Measurements from ENCODE around the gene C5. TPM values are rescaled to one million over a fixed set of nuclear protein-coding genes. Genes with fewer than 3 reads are reported as not detected.

The C5 gene
- total RNA-seq, 1 experiment from 2014 or later, result 0.74 TPM

DNA sequence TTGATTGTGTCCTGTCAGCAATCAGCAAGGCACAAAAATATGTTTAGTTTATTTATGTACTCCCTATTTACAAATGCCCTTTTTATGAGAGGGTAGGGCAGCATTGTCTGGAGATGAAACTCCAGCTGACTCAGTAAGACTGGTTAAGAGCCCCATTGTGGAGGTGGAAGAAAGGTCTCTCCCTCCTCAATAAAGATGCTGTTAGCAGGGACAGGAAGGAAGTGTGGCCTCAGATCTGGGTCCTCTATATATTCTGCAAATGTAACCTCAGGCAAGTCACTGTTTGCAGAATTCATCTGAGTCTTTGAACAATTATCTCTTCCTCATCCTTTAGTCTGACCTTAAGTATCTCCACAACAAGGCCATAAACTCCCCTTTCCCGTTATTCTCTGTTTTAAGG, 75.2 kb downstream of the C5 start:
- H2BK12ac ChIP-seq (ENCODE audit: insufficient read length, low read depth, low read length), result no peak overlapping the region
- H2BK15ac ChIP-seq (ENCODE audit: low read depth, low read length), result no peak overlapping the region
- no peak overlapping the region for H2AK5ac ChIP-seq (ENCODE audit: insufficient read length, low read length)
- H3K79me2 ChIP-seq (ENCODE audit: insufficient read depth, low read length), result no peaks in the 10 kb centered on the region
- no peak overlapping the region for H3K4ac ChIP-seq (ENCODE audit: low read depth, low read length)
- H2BK120ac ChIP-seq (ENCODE audit: low read depth, low read length, poor library complexity, severe bottlenecking), result no peak overlapping the region
- no peak overlapping the region for H3K56ac ChIP-seq (ENCODE audit: insufficient read length, low read depth, low read length)
- H3K4me1 ChIP-seq (ENCODE audit: insufficient read depth, low read length), result no peaks in the 10 kb centered on the region
- DNase-seq, result no peak
- H3K27me3 ChIP-seq (ENCODE audit: insufficient read depth, low read length), result no peaks in the 10 kb centered on the region
- H3K36me3 Mint-ChIP-seq (ENCODE audit: insufficient read depth in 1 of 3, low read depth in 3 of 3), result no peaks in the 10 kb centered on the region
- H3K18ac ChIP-seq (ENCODE audit: insufficient read length, low read depth, low read length), result no peak overlapping the region
- peaks cover 2 to 6% of the 10 kb centered on the region in 2 experiments; a peak in 2 of 4 replicates for H3K4me1 Mint-ChIP-seq
- no peak overlapping the region for H4K8ac ChIP-seq (replicated peaks; ENCODE audit: insufficient read length, low read depth, low read length)
- H2BK20ac ChIP-seq (ENCODE audit: low read depth, low read length, poor library complexity, severe bottlenecking), result no peak overlapping the region
- no peaks in the 10 kb centered on the region for H3K9me3 ChIP-seq (ENCODE audit: control insufficient read depth, low read depth, low read length)
- no peak overlapping the region for H3K4me2 ChIP-seq (ENCODE audit: insufficient read depth, insufficient read length, low read length)
- no peak overlapping the region for H3K14ac ChIP-seq (ENCODE audit: insufficient read depth, low read length)
- TF ChIP-seq, protein P1, sequence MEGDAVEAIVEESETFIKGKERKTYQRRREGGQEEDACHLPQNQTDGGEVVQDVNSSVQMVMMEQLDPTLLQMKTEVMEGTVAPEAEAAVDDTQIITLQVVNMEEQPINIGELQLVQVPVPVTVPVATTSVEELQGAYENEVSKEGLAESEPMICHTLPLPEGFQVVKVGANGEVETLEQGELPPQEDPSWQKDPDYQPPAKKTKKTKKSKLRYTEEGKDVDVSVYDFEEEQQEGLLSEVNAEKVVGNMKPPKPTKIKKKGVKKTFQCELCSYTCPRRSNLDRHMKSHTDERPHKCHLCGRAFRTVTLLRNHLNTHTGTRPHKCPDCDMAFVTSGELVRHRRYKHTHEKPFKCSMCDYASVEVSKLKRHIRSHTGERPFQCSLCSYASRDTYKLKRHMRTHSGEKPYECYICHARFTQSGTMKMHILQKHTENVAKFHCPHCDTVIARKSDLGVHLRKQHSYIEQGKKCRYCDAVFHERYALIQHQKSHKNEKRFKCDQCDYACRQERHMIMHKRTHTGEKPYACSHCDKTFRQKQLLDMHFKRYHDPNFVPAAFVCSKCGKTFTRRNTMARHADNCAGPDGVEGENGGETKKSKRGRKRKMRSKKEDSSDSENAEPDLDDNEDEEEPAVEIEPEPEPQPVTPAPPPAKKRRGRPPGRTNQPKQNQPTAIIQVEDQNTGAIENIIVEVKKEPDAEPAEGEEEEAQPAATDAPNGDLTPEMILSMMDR (conservative IDR thresholded peaks at IDR 0.05), result no peak
- H3K27ac ChIP-seq (ENCODE audit: insufficient read length, low read depth, low read length), result no peak overlapping the region
- H2AFZ ChIP-seq (ENCODE audit: low read length), result no peak overlapping the region
- no peak overlapping the region for H3T11ph ChIP-seq (ENCODE audit: low read length)
- H4K91ac ChIP-seq (ENCODE audit: insufficient read length, low read depth, low read length), result no peak overlapping the region
- peaks cover 2% of the 10 kb centered on the region for H3K27me3 Mint-ChIP-seq (ENCODE audit: low read depth)
- no peak overlapping the region for H3K9ac ChIP-seq (ENCODE audit: extremely low read depth, insufficient read length, low read length)
- no peaks in the 10 kb centered on the region for H3K79me1 ChIP-seq (ENCODE audit: insufficient read depth, low read depth, low read length, poor library complexity, severe bottlenecking)
- no peak overlapping the region for H2BK5ac ChIP-seq (ENCODE audit: insufficient read length, low read length)
- H3K9me3 Mint-ChIP-seq, result no peaks in the 10 kb centered on the region
- no peak overlapping the region for H4K5ac ChIP-seq (ENCODE audit: insufficient read length, low read depth, low read length)
- no peaks in the 10 kb centered on the region for H3K23me2 ChIP-seq (ENCODE audit: insufficient read length, low read depth, low read length, poor library complexity, severe bottlenecking)
- no peak overlapping the region for H3K23ac ChIP-seq (ENCODE audit: insufficient read length, low read depth, low read length)
- no peak overlapping the region for H3K27ac Mint-ChIP-seq
- H4K20me1 ChIP-seq (ENCODE audit: control insufficient read depth, insufficient read depth, insufficient read length), result no peaks in the 10 kb centered on the region
- no peak overlapping the region for H3K4me3 Mint-ChIP-seq
- no CpG with 5 or more reads among the region's 1 CpG for WGBS (ENCODE audit: extremely low coverage, insufficient read length, low lambda C conversion rate)

Measured in H9 (cell line).